HG03064 (cell line): ENCODE data around the gene PRRT4.

ENCODE experiments used
- ATAC-seq: cut with Tn5 transposase; IDR thresholded peaks from one replicate; pipeline ENCODE4 v1.9.1; 2021; ENCODE audit warnings: low read depth; ENCODE audit not compliant: unreplicated experiment

The PRRT4 gene

DNA sequence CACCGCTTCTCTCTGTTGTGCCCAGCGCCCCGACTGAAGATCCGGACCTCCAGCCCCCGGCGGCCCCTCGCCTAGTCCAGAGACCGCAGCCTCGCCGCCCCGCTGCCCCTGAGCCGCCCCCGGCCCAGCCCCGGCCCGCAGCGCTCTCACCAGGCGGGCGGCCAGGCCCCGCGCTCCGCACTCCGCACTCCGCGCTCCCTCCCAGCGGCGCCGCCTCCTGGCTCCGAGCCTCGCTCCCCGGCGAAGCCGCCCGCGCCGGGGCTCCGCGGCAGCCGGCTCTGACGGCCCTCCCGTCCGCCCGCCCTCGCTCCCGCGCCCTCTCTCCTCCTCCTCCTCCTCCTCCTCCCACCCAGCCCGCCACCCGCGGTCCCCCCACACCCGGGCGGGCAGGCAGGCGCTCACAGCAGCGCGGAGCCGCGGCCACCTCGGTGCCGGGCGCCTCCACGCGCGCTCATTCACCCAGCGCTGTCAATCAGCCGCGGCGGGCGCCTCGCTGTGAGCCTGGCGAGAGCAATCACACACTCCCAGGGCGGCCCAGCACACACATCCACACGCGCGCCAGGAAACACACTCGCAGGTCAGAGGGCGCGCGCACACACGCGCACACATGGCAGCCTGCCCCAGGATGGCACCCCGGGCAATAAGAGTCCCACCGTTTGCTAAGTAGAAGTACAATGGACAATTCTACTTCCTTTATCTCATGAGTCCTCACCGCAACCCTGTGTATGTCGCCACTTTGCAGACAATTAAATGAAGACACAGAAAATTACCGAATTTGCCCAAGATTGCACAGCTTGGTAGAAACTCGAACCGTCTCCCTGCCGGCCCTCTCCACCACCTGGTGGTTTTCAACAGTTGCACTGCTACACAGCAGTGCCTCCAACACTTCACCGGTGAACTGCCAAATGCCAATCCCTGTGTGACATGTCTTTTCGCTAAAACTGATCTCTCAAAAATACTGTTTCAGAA is at the start of gene PRRT4:
Gene PRRT4, minus strand, starts transcription at position 280 of the 969 bp plus-strand sequence.
- no peak for ATAC-seq

DNA sequence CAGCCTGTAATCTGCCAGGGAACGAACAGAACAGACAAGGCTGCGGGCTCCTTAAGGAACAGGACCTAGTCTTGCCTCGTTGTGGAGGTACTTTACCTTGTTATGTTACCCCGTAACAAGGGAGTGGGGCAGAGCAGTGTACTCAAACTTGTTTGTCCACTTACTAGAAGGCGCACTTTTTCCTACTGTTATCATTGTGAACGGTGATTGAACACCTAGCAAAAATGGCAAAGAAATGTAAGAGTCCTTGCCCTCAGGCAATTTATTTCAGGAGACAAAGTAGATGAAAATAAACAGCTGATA is 48.9 kb upstream of the PRRT4 start:
- ATAC-seq: no peak

DNA sequence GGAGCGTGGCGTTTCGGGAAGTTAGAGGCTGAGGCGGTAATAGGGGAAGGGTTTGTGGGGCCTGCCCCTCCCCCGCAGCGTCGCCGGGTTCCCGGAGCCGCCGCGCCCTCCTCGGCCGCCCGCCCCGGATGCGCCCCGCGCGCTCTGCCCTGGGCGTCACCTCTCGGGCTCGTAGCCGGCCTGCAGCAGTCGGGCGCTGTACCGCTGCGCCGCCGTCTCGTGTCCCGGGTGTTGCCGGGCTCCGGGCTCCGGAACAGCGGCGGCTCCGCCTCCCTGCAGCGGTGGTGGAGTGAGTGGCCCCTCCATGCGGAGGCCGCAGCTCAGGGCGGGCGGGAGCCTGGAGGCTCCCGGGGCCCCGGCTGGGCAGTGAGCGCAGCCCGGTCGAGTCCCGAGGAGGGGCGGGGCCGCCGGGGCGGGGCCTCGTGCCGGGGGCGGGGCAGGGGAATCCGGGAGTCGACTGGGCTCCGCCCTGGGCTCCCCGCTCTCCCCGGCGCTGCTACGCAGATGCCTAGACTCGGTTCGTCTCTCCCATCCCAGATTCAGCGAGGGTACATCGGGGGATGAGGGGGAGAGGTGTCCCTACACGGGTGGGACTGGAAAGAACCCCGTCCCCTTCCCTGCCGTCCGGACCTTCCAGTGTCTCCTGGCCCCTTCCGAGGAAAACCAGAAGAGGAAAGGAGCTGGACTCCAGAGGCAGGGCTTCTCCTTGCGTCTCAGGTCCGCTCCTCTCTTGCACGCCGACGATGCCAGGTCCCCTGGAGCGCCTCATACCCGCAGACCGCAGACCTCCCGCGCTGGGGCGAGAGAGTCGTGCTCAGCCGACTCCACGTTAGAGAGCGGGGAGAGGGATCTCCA is 48.3 kb upstream of the PRRT4 start, which contains the start of gene IMPDH1:
Gene IMPDH1, minus strand, starts transcription at position 387 of the 855 bp plus-strand sequence. Its CDS starts 81 bp downstream, at position 306.
- ATAC-seq: peak; percentile 79

- ATAC-seq: no peak
These were observed 47.5 kb upstream of the PRRT4 start for GRCh38 chr7:128408709-128409595.

- ATAC-seq: no peak
These were observed 46.5 kb upstream of the PRRT4 start for GRCh38 chr7:128407751-128408708.

- ATAC-seq: no peak
These were observed 45.7 kb upstream of the PRRT4 start for GRCh38 chr7:128407233-128407589.

DNA sequence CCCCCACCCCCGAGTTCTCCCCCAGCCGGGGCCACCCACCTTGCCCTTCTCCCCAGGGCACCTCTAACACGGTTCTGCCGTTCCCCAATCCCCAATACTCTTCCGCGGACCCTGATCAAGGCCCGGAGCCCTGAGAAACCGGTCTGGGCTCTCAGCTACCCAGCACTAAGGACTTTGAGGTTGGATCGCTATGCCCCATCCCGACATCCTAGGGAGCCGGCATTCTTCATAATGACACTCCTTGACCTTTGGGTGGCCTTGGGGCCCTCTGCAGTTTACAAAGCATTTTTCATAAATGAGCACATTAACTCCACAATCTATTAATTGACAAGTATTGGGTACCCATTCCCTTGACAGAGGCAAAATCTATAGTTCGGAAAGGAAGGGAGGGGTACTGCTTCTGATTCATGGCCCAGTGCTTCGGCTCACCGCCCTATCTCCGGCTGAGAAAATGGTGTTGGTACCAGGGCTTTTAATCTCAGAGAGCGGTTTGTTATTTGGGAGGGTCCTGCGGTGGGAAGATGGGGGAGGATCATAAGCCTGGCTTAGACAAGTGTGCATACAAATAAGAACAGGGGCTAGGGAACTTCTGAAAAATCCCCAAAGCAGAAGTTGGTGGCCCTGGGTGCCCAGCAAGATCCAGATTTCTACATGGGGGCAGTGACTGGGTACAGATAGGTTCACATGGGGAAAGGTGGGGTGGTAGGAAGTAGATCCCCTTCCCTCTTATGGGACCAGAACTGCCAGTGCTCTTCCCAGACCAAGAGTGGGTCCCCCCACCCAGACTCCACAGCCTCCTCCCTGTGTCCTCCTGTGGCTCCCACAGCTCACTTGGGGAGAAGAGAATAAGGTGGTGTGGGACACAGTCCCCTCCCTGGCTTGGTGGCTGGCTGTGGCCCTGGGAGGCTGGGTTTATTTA is 45.1 kb upstream of the PRRT4 start:
- no peak for ATAC-seq

DNA sequence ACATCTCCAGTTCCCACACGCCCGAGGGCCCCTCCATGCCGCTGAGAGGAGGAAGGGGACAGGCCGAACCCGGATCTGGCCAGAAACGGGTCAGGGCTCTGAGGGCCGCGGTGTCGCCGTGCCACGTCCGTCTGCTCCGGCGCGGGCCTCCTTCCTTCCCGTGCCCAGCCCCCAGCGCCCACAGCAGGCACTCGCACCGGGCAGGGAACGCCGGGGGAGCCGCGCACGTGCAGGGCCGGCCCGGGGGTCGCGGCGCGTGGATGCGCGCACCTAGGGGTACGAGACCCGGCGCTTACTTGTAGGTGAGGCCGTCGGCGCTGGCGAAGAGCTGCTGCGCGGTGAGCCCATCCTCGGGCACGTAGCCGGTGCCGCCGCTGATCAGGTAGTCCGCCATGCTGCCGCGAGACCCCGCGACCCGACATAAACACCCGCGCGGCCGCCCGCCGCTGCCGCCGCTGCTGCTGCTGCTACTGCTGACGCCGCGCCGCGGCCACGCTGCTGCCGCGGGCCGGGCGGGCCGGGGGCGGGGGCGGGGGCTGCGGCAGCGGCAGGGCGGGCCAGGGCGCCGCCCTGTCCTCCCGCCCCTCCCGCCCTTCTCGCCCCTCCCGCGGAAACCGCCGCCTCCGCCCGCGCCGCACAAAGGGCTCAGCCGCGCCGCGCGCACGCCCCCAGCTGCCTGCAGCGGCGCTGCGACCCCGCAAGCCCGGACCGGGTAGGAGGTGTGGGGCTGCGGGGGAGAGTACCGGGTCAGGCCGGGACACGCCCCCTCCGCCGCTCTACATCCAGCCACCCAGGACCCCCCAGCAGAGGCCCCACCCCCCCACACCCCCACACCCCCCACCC is 44.2 kb upstream of the PRRT4 start:
- ATAC-seq: no peak

DNA sequence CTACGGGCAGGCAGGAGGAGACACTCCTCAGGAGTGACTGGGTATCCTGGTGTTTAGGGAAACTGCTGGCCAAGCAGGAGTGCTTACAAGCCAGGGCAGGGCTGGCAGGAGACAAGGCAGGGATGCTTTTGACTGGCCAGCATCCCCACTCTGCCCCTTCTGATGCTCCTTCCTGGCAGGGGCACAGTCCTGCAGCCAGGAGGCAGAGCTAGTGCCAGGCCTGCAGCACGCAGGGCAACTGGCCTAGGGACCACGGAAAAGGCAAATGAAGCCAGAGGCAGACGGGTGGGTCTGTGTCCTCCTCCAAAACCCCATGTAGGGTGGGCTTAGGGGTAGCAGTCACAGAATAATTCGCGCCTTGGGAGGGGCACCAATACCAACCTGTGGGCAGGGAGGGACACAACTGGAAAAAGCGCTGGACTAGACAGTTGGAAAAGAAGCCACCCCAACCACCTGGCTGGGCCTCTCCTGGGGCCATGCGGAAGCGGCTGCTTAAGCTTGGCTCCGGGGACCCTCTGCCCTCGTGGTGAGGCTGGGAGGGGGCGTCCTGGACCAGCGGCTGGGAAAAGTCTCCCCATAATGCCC is 43.5 kb upstream of the PRRT4 start:
- ATAC-seq: no peak

DNA sequence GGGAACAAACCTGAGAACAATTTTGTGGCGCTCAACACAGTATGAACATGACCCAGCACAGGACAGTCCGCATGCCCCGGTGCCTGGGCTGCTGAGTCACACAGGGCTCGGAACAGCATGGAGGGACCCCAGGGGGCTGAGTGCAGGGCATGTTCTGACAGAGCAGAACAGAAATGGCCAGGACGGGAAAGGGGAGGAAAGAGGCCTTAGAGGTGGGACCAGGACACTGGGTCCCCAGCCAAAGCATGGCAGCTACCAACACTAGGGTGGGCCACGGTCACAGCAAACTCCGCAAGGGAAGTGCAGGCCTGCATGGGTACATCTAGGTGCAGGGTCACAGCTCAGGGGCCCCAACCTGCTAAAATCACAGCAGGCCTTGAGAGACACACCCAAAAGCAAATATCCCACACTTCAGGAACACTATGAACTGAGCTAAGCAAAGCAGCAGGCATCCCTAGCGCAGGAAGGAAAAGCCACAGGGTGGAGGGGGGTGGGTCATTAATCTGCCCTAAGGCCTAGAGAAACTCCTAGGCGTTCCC is 42.7 kb upstream of the PRRT4 start:
- ATAC-seq: no peak

GRCh38 chr7:128403676-128404075 is 42.2 kb upstream of the PRRT4 start:
- ATAC-seq: no peak

DNA sequence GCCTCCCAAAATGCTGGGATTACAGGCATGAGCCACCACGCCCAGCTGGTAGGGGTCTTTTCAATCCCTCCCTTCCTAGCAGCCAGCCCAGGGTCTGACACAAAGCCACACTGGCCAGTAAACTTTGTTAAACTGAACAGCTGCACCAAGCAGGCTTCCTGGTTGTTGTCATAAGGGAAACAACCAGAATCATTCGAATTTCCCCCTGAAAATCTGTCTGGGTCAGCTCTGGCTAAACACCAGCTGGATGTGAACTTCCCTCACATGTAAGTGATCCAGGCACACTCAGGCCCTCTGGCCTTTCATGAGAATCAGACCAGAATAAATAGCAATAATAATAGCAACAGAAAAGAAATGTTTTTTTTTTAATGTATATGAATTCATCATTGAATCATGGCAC is 40.9 kb upstream of the PRRT4 start:
- ATAC-seq: no peak

GRCh38 chr7:128400566-128400965 is 39.1 kb upstream of the PRRT4 start:
- ATAC-seq: no peak

DNA sequence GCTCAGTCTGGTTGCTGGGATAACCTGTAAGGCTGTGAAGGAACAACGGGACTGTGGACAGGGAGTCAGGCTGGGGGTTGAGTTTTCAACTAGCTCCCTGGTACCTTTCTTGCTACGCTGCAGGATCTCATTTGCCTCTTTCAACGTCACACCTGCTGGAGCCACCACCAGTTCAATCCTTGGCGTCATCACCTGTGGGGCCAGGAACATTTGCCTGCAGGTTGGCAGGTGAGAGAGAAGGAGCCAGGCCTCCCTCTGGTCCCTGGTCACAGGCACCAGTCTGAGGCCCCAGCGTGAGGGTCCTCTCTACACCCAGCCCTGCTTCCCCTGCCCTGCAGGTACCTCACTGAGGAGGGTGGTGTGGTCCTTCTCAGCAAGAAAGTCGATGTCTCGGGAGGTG is 38.5 kb upstream of the PRRT4 start:
- ATAC-seq: no peak

DNA sequence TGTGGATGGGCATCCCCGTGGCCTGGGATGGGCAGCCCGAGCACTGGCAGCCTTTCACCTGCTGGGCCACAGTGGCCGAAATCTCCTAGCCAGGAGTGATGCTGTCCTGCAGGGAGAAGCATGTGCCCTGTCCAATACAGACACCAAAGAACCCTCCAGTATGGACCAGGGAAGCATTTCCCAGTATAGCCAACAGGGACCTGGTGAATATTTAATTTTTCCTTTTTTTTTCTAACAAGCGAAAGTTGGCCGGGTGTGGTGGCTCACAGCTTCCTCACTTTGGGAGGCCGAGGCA is 37.3 kb upstream of the PRRT4 start:
- no peak for ATAC-seq

DNA sequence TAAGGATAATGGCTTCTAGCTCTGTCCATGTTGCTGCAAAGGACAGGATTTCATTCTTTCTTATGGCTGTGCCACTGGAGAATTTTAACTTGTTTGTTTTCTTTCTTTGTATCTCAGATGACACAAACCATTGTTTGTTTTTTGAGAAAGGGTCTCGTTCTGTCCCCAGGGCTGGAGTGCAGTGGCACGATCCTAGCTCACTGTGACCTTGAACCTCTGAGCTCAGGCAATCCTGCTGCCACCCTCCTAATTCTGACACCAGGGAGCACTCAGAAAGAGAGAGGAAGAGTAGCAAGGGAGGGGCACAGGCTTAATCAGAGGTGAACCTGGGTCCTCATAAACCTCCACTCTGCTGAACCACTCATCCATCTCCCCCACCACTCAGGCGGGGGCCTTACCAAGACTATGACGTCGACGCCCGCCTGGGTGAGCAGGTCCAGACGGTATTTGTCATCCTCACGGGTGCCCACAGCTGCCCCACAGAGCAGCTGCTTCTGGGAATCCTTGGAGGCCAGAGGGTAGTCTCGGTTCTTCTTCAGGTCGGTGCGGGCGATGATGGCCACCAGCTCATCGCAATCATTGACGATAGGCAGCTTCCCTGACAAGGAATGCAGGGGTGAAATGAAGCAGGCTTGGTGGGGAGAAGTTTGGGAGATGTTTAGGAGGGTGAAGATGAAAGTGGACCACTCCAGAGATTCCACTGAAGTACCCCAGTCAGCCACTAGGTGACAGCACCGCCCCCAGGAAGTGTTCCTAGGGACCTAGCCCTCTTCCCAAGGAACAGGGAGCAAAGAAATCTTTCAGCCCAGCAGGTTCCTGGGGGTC is 36.7 kb upstream of the PRRT4 start:
- no peak for ATAC-seq
